Brain microvascular endothelial cell (primary cell): Measurements from ENCODE around the gene EEIG1.

Experiments
- DNase-seq: peaks from one replicate; pipeline ENCODE4 v3.0.0-alpha.2; 2020
- H3K27ac ChIP-seq: fragments of 250-450 bp; sonication (Bioruptor Pico); 2 replicates; pipeline ENCODE4 v1.5.1; 2020; ENCODE audit warnings: mild to moderate bottlenecking, moderate library complexity
- H3K27me3 ChIP-seq: fragments of 250-450 bp; sonication (Bioruptor Pico); replicated peaks from 2 replicates; pipeline ENCODE4 v1.5.1; 2020; ENCODE audit warnings: mild to moderate bottlenecking
- H3K36me3 ChIP-seq: fragments of 250-450 bp; sonication (Bioruptor Pico); replicated peaks from 2 replicates; pipeline ENCODE4 v1.5.1; 2020; ENCODE audit warnings: mild to moderate bottlenecking
- H3K4me3 ChIP-seq: 2 replicates; pipeline ENCODE4 v1.5.1; 2011; ENCODE audit warnings: low read depth, mild to moderate bottlenecking, control low read depth, low read length, moderate library complexity
- in situ Hi-C: cut with HindIII; loops from 2 replicates; pipeline ENCODE4 v1.10.0; 2017; ENCODE audit warnings: low sequenced_read_pairs, low pct_ligation_motif_present
- TF ChIP-seq, protein P1 (sequence below): IDR thresholded peaks from 2 replicates; pipeline ENCODE4 v1.5.1; 2011; ENCODE audit warnings: low read depth, mild to moderate bottlenecking, moderate library complexity, low read length, control low read depth, inconsistent platforms; ENCODE audit errors: missing control alignments

Gene EEIG1

DNA sequence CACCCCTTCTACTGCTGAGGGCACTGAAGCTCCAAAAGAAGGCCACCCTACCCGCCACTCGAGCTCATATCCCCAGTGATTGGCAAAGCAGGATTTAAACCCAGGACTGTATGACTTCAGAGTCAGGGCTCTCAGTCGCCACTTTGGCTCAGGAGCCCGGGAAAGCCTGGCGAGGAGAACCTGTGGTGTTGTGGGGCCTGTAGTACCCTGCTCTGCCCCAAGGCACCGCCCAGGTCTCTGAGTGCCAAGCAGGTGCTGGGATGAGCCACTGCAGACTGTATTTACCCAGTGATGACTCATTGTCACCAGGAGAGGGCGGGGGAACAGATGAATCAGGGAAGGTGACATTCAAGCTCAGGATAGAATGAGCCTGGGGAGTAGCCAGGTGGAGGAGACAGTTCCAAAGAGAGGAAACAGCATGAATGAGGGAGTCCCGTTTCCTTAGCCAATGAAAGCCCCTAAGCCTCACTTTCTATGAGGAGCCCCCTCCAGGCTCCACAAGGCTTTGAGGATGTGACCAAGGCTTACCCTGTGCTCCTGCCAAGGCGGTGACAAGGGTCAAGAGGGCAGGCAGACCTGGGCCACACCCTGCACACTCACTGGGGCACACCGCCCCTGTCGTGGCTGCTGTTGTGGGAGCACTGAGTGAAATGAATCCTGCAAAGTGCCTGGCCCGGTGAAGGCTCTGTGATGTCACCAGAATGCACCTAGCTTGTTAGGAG lies 25.3 kb downstream of the EEIG1 start:
- Histone ChIP-seq H3K4me3 (no peak overlapping the region), H3K27me3 (no peaks in the 10 kb centered on the region), H3K36me3 (no peaks in the 10 kb centered on the region), H3K27ac (no peak overlapping the region)
- TF ChIP-seq, protein P1, sequence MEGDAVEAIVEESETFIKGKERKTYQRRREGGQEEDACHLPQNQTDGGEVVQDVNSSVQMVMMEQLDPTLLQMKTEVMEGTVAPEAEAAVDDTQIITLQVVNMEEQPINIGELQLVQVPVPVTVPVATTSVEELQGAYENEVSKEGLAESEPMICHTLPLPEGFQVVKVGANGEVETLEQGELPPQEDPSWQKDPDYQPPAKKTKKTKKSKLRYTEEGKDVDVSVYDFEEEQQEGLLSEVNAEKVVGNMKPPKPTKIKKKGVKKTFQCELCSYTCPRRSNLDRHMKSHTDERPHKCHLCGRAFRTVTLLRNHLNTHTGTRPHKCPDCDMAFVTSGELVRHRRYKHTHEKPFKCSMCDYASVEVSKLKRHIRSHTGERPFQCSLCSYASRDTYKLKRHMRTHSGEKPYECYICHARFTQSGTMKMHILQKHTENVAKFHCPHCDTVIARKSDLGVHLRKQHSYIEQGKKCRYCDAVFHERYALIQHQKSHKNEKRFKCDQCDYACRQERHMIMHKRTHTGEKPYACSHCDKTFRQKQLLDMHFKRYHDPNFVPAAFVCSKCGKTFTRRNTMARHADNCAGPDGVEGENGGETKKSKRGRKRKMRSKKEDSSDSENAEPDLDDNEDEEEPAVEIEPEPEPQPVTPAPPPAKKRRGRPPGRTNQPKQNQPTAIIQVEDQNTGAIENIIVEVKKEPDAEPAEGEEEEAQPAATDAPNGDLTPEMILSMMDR, result peak; percentile 24
- DNase-seq, result no peak
- in situ Hi-C loops, result no loop called here

GRCh38 chr9:127954831-127955293 lies 25.9 kb downstream of the EEIG1 start:
- H3K27ac ChIP-seq, result no peak overlapping the region
- no peak overlapping the region for H3K4me3 ChIP-seq
- TF ChIP-seq, protein P1, result no peak
- in situ Hi-C loops, result no loop called here
- H3K27me3 ChIP-seq, result no peaks in the 10 kb centered on the region
- DNase-seq, result no peak
- H3K36me3 ChIP-seq, result no peaks in the 10 kb centered on the region

GRCh38 chr9:127953768-127954505 lies 26.9 kb downstream of the EEIG1 start:
- in situ Hi-C loops, result no loop called here
- TF ChIP-seq, protein P1, result no peak
- no peak overlapping the region for H3K27ac ChIP-seq

GRCh38 chr9:127953154-127953553 lies 27.6 kb downstream of the EEIG1 start:
- no peaks in the 10 kb centered on the region for H3K36me3 ChIP-seq

More at GRCh38 chr9:127953768-127954505, 26.9 kb downstream of the EEIG1 start:
- no peaks in the 10 kb centered on the region for H3K27me3 ChIP-seq
- no peaks in the 10 kb centered on the region for H3K36me3 ChIP-seq
- H3K4me3 ChIP-seq, result no peak overlapping the region
- DNase-seq, result no peak

DNA sequence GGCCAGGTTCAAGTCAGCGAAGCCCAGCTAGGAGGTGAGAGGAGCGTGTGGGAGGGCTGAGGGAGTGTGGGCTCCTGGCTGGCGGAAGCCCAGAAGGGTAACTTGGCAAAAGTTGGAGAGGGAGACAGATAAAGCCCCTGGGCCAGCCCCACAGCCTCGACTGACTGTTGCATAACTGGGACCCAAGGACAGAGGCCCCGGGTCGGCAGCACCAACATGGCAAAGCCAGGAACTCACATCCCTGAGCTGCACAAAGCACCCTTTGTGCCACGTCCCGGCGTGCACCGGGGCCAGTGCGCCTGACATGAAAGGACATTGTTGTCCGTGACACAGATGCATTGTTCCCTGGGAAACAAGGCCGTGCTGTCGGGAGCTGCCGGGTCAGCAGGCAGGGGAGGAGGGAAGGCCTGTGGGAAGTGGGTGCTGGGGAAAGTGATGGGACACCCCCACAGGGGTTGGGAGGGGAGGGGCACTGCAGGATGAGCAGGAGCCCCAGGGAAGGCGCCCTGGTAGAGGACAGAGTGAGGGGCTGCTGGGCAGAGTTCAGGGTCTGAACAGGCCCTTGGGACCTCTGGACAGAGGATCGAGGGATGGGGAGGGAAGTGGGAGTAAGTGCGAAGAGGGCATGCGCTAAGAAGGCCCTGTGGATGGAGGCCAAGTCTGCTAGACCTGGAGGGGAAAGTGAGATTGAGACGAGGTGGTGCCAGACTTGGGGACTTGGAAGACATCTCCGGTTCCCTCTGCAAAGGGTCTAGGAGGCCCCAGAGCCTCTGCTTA lies 30.1 kb downstream of the EEIG1 start:
- no peak for DNase-seq
- no peak overlapping the region for H3K4me3 ChIP-seq
- no peaks in the 10 kb centered on the region for H3K27me3 ChIP-seq
- in situ Hi-C loops, result no loop called here
- no peak overlapping the region for H3K27ac ChIP-seq
- H3K36me3 ChIP-seq, result no peaks in the 10 kb centered on the region
- TF ChIP-seq, protein P1, result no peak

More at GRCh38 chr9:127953154-127953553, 27.6 kb downstream of the EEIG1 start:
- no peak for DNase-seq
- TF ChIP-seq, protein P1, result no peak
- no peaks in the 10 kb centered on the region for H3K27me3 ChIP-seq
- in situ Hi-C loops, result no loop called here
- no peak overlapping the region for H3K4me3 ChIP-seq
- H3K27ac ChIP-seq, result no peak overlapping the region
